Prostate gland (tissue), 2 donors: ENCODE measurements around the gene VKORC1. TPM values are rescaled to one million over a fixed set of nuclear protein-coding genes. Genes with fewer than 3 reads are reported as not detected.

Experiments used
- DNase-seq: peaks from one replicate; pipeline ENCODE4 v3.0.0-alpha.2; 2019; ENCODE audit warnings: low spot score
- H3K27ac ChIP-seq, 2 donors: fragments of 200-600 bp; sonication (generic); 2 replicates each; pipeline ENCODE4 v1.5.1; 2017 to 2019
- H3K27me3 ChIP-seq: fragments of 200-600 bp; sonication (generic); replicated peaks from 2 replicates; pipeline ENCODE4 v1.5.1; 2019; ENCODE audit not compliant: insufficient read depth
- H3K36me3 ChIP-seq, 2 donors: fragments of 200-600 bp; sonication (generic); 1 replicate in 1 of 2; 2 replicates in 1 of 2; pipeline versions ENCODE4 v1.5.1 to v1.8.1; 2017 to 2019
- H3K4me1 ChIP-seq: fragments of 200-600 bp; sonication (generic); replicated peaks from 2 replicates; pipeline ENCODE4 v1.5.1; 2019
- H3K4me3 ChIP-seq, 2 donors: fragments of 200-600 bp; sonication (generic); 2 replicates each; pipeline ENCODE4 v1.5.1; 2017 to 2019
- H3K9me3 ChIP-seq: fragments of 200-600 bp; sonication (generic); 2 replicates; pipeline ENCODE4 v1.5.1; 2017
- POLR2A ChIP-seq: fragments of 450-650 bp; IDR thresholded peaks from one replicate; pipeline ENCODE4 v1.6.1; 2016; ENCODE audit warnings: antibody characterized with exemption, mild to moderate bottlenecking
- POLR2AphosphoS5 ChIP-seq: sonication (generic); formaldehyde crosslinking; IDR thresholded peaks from one replicate; pipeline ENCODE4 v1.6.1; 2017; ENCODE audit warnings: antibody characterized with exemption
- WGBS: methylation state at CpG from one replicate; pipeline ENCODE4 v1.1.5; 2018; 5-methylcytosine and 5-hydroxymethylcytosine counted together
- intact Hi-C: fragments of 100-400 bp; cut with DNase I; formaldehyde crosslinking; loops from one replicate; pipeline ENCODE4 v1.14.2; 2022
- total RNA-seq, 2 donors: library from RNA; depleted of rRNA; stranded (reverse); fragments of >200 nt; gene quantifications; one replicate each; pipeline ENCODE4 v1.1.0, GENCODE V29; 2016
- TF ChIP-seq, protein P1 (sequence below), 4 experiments: fragments of 200-600 bp in 2 of 4; fragments of 450-650 bp in 2 of 4; sonication (generic) in 2 of 4; IDR thresholded peaks; 1 replicate in 3 of 4; 2 replicates in 1 of 4; pipeline ENCODE4 v1.5.1; 2016 to 2019; ENCODE audit warnings: antibody characterized with exemption in 4 of 4, mild to moderate bottlenecking in 2 of 4, moderate library complexity in 2 of 4

The VKORC1 gene
- total RNA-seq, 2 donors from 2014 or later = 106 to 175 TPM

DNA sequence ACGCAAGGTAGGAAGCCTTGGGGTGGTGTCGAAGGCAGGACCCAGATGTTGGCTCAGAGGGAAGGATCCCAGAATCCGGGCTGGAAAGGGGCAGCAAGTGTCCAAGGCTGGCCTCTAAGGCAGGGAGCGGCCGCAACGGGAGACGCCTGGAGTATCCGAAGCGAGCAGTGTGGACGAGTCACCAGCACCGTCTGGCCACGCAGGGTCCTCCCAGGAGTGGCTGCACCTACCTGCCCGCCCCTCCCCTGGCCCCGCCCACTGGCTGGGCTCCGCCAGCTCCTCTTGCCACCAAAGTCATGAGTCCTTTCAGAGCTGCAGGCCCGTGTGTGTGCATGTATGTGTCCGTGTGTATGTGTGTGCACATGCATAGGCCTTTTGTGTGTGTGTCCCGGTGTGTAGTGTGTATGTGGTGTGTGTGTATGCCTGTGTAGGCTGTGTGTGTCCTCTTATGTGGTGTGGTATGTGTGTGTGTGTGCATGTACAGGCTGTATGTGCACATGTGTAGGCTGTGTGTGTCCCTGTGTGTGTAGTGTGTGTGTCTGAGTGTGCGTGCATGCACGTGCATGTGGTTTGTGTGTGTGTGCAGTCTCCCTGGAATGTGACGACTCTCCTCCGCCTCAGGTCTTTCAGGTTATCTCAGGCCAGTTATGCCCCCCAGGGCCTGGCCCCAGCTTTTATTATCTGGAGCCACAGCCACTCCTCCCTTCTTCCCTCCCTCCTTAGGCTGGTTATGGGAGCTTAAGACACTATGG is 41.1 kb upstream of the VKORC1 start, which contains the start of gene PRSS8:
Gene PRSS8, minus strand, starts transcription at position 193 of the 752 bp plus-strand sequence. CDS start 229 bp downstream, outside the sequence.
- TF ChIP-seq, protein P1, sequence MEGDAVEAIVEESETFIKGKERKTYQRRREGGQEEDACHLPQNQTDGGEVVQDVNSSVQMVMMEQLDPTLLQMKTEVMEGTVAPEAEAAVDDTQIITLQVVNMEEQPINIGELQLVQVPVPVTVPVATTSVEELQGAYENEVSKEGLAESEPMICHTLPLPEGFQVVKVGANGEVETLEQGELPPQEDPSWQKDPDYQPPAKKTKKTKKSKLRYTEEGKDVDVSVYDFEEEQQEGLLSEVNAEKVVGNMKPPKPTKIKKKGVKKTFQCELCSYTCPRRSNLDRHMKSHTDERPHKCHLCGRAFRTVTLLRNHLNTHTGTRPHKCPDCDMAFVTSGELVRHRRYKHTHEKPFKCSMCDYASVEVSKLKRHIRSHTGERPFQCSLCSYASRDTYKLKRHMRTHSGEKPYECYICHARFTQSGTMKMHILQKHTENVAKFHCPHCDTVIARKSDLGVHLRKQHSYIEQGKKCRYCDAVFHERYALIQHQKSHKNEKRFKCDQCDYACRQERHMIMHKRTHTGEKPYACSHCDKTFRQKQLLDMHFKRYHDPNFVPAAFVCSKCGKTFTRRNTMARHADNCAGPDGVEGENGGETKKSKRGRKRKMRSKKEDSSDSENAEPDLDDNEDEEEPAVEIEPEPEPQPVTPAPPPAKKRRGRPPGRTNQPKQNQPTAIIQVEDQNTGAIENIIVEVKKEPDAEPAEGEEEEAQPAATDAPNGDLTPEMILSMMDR (IDR thresholded peaks at IDR 0.05) = peak in 1 of 4 experiments; percentile 6
- TF ChIP-seq POLR2A = peak; percentile 98
- peak; percentile 88 for TF ChIP-seq POLR2AphosphoS5
- Histone ChIP-seq H3K36me3 (no peaks in the 10 kb centered on the region), H3K9me3 (no peaks in the 10 kb centered on the region), H3K4me1 (peaks cover 8% of the 10 kb centered on the region), H3K27me3 (no peaks in the 10 kb centered on the region), H3K4me3 (peak within 1 kb of the TSS; percentile 62 to 69), H3K27ac (peak within 1 kb of the TSS; percentile 92 to 94)
- 20% methylated on average over 22 of the region's 22 CpGs for WGBS
- intact Hi-C loops = no loop called here
- DNase-seq = peak; percentile 92

DNA sequence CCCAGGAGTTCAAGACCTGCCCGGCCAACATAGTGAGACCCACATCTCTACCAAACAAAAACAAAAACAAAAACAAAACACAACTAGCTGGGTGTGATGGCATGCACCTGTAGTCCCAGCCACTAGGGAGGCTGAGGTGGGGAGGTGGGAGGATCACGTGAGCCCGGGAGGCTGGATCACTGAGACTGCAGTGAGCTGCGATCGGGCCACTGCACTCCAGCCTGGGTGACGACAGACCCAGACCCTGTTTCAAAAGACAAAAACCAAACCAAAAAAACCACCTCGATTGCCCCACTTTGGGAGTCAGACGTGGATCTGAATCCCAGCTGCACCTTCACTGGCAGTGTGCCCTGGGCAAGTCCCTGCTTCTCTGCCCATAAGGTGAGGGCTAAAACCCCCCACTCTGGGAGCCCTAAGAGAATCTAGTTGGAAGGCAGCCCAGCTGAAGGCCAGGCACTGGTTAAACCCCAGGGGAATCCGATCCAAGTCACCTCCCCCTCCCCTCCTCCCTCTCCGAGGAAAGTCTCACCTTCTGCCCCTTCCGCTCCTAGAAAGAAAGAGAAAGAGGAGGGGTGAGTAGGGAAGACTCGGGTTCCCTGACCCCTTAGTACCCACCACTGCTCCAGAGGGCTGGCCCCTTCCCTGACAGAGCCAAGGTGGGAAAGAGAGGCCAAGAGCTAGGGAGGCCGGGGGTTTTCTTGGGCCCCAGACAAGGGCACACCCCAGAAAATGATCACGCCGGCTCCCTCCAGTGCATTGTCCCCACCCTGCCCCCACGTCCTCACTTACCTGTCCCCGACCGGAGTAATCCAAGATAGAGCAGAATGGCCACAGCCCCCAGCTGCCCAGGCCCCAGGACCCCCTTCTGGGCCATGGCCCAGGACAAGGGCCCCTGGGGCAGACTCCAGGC is 40.3 kb upstream of the VKORC1 start:
- Histone ChIP-seq H3K36me3 (no peaks in the 10 kb centered on the region), H3K4me3 (peak overlapping the region; percentile 62 to 69), H3K27me3 (no peaks in the 10 kb centered on the region), H3K9me3 (no peaks in the 10 kb centered on the region), H3K27ac (peak overlapping the region; percentile 92 to 94), H3K4me1 (peaks cover 16% of the 10 kb centered on the region)
- intact Hi-C loops = no loop called here
- TF ChIP-seq POLR2A = peak; percentile 54
- peak; percentile 53 for TF ChIP-seq POLR2AphosphoS5
- TF ChIP-seq, protein P1 (IDR thresholded peaks at IDR 0.05) = peak in 2 of 4 experiments; percentile 58
- WGBS = 15% methylated on average over 18 of the region's 18 CpGs
- peak; percentile 64 for DNase-seq

DNA sequence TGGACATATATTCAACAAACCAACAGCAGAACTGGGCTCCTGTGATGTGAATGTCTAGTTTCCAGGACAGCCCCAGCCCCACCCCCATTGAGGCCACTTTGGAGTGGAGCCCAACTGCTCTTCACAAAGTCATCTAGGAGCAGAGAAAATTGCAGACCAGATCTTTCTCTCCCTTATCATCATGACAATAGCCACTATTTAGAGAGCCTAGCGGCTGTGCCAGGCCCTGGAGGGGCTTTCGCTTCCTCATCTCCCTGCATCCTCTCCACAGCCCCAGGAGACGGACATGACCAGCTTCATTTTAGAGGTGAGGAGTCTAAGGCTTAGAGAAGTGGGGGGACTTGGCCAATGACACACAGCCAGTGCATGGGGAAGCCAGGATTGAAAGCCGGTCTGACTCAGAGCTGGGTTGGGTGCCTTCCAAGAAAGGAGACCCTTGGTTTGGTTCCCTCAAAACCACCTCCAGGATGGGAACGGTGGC is 39.5 kb upstream of the VKORC1 start:
- H3K27ac ChIP-seq = peak overlapping the region; percentile 92 to 94
- 22% methylated on average over 5 of the region's 5 CpGs for WGBS
- H3K4me3 ChIP-seq = peak overlapping the region; percentile 62 to 69
- no peaks in the 10 kb centered on the region for H3K27me3 ChIP-seq
- no peaks in the 10 kb centered on the region for H3K36me3 ChIP-seq
- DNase-seq = no peak
- TF ChIP-seq POLR2A (no peak), POLR2AphosphoS5 (no peak)
- TF ChIP-seq, protein P1 (IDR thresholded peaks at IDR 0.05) = no peak
- intact Hi-C loops = no loop called here
- H3K9me3 ChIP-seq = no peaks in the 10 kb centered on the region
- peaks cover 24% of the 10 kb centered on the region for H3K4me1 ChIP-seq

DNA sequence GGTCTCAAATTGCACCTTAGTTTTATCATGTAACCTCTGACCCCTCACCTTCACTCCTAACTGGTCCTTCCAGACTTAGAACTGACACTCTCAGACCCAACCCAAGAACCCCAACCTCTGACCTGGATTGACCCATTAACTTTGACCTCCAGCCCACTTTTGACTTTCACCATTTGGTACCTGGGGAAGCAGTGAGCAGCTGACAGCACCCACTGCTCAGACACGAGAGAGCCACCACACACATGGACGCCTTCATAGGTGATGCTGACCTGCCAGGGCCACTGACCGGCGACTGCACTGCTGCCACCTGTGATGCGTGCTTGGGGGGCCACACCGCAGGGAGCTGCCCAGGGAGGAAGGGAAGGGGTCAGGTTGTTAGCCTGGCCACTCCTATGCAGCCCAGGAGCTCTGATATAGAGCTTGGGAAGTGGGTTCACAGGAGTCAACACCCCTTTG is 38.5 kb upstream of the VKORC1 start:
- Histone ChIP-seq H3K27ac (peak overlapping the region; percentile 92 to 94), H3K4me1 (peaks cover 31% of the 10 kb centered on the region), H3K36me3 (no peaks in the 10 kb centered on the region), H3K27me3 (no peaks in the 10 kb centered on the region), H3K9me3 (no peaks in the 10 kb centered on the region), H3K4me3 (no peak overlapping the region)
- DNase-seq = no peak
- intact Hi-C loops = no loop called here
- no peak for TF ChIP-seq POLR2A
- TF ChIP-seq POLR2AphosphoS5 = no peak
- TF ChIP-seq, protein P1 (IDR thresholded peaks at IDR 0.05) = no peak
- 84% methylated on average over 6 of the region's 6 CpGs for WGBS
